HepG2 (cell line): ENCODE data around the gene TBXA2R. TPM values are rescaled to one million over a fixed set of nuclear protein-coding genes. Genes with fewer than 3 reads are reported as not detected.

Experiments used
- NFYB ChIP-seq: sonication (generic); formaldehyde crosslinking; IDR thresholded peaks from 2 replicates; pipeline ENCODE4 v1.4.0; 2020; ENCODE audit warnings: missing genetic modification reagents
- PCBP1 ChIP-seq: fragments of 200-400 bp; formaldehyde crosslinking; IDR thresholded peaks from 2 replicates; pipeline ENCODE4 v1.6.1; 2017; ENCODE audit warnings: mild to moderate bottlenecking, low read depth, low read length, borderline replicate concordance
- POLR2A ChIP-seq, 2 experiments: IDR thresholded peaks; 2 replicates each; pipeline ENCODE4 v1.6.1; 2011; ENCODE audit warnings: low read depth in 2 of 2, low read length in 2 of 2, mild to moderate bottlenecking in 1 of 2, moderate library complexity in 1 of 2; ENCODE audit not compliant: insufficient read depth in 1 of 2
- SNRNP70 ChIP-seq: fragments of 200-400 bp; formaldehyde crosslinking; IDR thresholded peaks from 2 replicates; pipeline ENCODE4 v1.6.1; 2017; ENCODE audit warnings: mild to moderate bottlenecking, low read depth, low read length, moderate library complexity
- TAF1 ChIP-seq: sonication (generic); formaldehyde crosslinking; IDR thresholded peaks from 2 replicates; pipeline ENCODE4 v1.4.0; 2020; ENCODE audit warnings: missing genetic modification reagents
- ZFYVE20 ChIP-seq: sonication (generic); formaldehyde crosslinking; IDR thresholded peaks from 2 replicates; pipeline ENCODE4 v1.8.0; 2023; ENCODE audit warnings: low read depth, mild to moderate bottlenecking, moderate library complexity, missing genetic modification reagents, borderline replicate concordance
- ZHX1 ChIP-seq: sonication (generic); formaldehyde crosslinking; IDR thresholded peaks from 2 replicates; pipeline ENCODE4 v1.8.1; 2022; ENCODE audit warnings: low read depth, mild to moderate bottlenecking, missing genetic modification reagents
- ZNF280B ChIP-seq: sonication (generic); formaldehyde crosslinking; IDR thresholded peaks from 2 replicates; pipeline ENCODE4 v1.5.0; 2020; ENCODE audit warnings: missing genetic modification reagents, mild to moderate bottlenecking, borderline replicate concordance
- ZNF407 ChIP-seq: sonication (generic); formaldehyde crosslinking; IDR thresholded peaks from one replicate; pipeline ENCODE4 v1.5.1; 2020; ENCODE audit warnings: mild to moderate bottlenecking, missing genetic modification reagents; ENCODE audit errors: not compliant biosample characterization
- polyA plus RNA-seq, 8 experiments: library from polyadenylated mRNA; depleted of rRNA in 3 of 8; stranded (reverse) in 7 of 8; unstranded in 1 of 8; fragments of >200 nt; fragmentation: Illumina TruSeq in 4 of 8; extraction: Trizol in 4 of 8; gene quantifications; 2 replicates each; pipeline versions ENCODE4 v1.2.1 to v1.2.3, GENCODE V29; 2011 to 2016; ENCODE audit warnings: low read depth in 4 of 8, missing spikeins in 1 of 8, mixed read lengths in 1 of 8; ENCODE audit not compliant: insufficient read depth in 1 of 8
- total RNA-seq, 5 experiments: library from RNA; depleted of rRNA; stranded (reverse); fragments of >200 nt; fragmentation: Illumina TruSeq; extraction: Trizol; gene quantifications; 2 replicates each; pipeline ENCODE4 v1.2.3, GENCODE V29; 2016; ENCODE audit warnings: low read depth in 1 of 5
- TF ChIP-seq, protein P1 (sequence below): sonication (generic); formaldehyde crosslinking; IDR thresholded peaks from 2 replicates; pipeline ENCODE4 v1.4.0; 2020; ENCODE audit warnings: missing genetic modification reagents
- TF ChIP-seq, protein P2 (sequence below), 2 experiments: sonication (generic) in 1 of 2; formaldehyde crosslinking in 1 of 2; IDR thresholded peaks; 2 replicates each; pipeline versions ENCODE4 v1.4.0 to v1.6.1; 2018 to 2020; ENCODE audit warnings: missing genetic modification reagents in 2 of 2, borderline replicate concordance in 1 of 2, low read depth in 1 of 2, mild to moderate bottlenecking in 1 of 2, missing biosample characterization in 1 of 2

The TBXA2R gene
- total and polyA plus RNA-seq, 2 of the 13 experiments (the other 11 are each of a cell fraction or from before 2014, with no cell fraction given): 0.09 TPM; not detected in 1

DNA sequence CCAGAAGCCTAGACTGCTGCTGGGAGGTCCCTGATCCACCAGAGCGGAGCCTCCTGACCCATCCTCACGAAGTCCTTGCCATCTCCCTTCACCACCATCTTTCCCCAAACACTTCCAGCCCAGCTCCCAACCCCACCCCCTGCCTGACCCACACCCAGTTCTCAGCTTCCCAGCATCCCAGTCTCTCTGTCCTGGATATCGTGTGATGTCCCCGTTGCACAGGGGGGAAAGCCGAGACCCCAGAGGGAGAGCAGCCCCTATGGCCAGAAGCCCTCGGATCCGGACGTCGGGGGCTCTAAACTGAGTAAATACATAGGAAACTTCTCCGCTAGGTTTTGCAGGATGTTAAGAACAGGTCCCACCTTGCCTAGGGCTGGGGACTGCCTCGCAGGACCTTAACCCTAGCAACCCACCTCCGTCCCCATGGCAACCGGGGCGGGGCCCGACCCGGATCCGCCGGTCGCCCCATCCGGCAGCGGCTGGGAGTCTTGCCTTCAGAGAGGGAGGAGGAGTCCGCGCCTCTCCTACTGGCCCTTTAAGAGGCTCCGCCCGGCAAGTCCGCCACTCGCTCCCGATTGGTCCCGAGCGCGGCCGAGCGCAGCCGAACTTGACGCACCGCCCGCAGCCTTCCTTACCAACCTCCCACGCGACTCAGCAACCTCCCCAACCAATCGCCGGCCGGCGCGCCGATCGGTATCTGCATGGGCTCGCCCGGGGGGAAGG lies 34.4 kb downstream of the TBXA2R start (continued):
- TF ChIP-seq TAF1 (CRISPR knock-in tag) (0 out of 2 replicates have a peak, but pooled peaks have one; percentile 18), ZFYVE20 (CRISPR knock-in tag) (no peak), SNRNP70 (no peak), ZNF407 (CRISPR knock-in tag) (no peak), ZNF280B (CRISPR knock-in tag) (no peak), POLR2A (IDR thresholded peaks at IDR 0.05; ENCODE audit: insufficient read depth in 1 of 2, low read depth in 2 of 2, low read length in 2 of 2) (no peak), ZHX1 (CRISPR knock-in tag) (no peak), PCBP1 (no peak), NFYB (CRISPR knock-in tag) (peak; percentile 96)
- TF ChIP-seq, protein P1, sequence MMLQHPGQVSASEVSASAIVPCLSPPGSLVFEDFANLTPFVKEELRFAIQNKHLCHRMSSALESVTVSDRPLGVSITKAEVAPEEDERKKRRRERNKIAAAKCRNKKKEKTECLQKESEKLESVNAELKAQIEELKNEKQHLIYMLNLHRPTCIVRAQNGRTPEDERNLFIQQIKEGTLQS (CRISPR knock-in tag): no peak
- TF ChIP-seq, protein P2, sequence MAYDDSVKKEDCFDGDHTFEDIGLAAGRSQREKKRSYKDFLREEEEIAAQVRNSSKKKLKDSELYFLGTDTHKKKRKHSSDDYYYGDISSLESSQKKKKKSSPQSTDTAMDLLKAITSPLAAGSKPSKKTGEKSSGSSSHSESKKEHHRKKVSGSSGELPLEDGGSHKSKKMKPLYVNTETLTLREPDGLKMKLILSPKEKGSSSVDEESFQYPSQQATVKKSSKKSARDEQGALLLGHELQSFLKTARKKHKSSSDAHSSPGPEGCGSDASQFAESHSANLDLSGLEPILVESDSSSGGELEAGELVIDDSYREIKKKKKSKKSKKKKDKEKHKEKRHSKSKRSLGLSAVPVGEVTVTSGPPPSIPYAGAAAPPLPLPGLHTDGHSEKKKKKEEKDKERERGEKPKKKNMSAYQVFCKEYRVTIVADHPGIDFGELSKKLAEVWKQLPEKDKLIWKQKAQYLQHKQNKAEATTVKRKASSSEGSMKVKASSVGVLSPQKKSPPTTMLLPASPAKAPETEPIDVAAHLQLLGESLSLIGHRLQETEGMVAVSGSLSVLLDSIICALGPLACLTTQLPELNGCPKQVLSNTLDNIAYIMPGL (CRISPR knock-in tag; IDR thresholded peaks at IDR 0.05; ENCODE audit: borderline replicate concordance in 1 of 2, low read depth in 1 of 2): peak in 1 of 2 experiments; percentile 12; a peak in 1 of 4 replicates
